ENCODE measurements around the gene CHPF.

GRCh38 chr2:219560037-219560892 is 16.7 kb upstream of the CHPF start:
- TF ChIP-seq CTCF (tag by site-specific recombination; IDR thresholded peaks at IDR 0.05) (no peak), ZNF24 (tag by site-specific recombination; IDR thresholded peaks at IDR 0.05) (no peak), KLF10 (tag by site-specific recombination; IDR thresholded peaks at IDR 0.05) (no peak), ZNF239 (tag by site-specific recombination; IDR thresholded peaks at IDR 0.05) (no peak), ZNF324 (tag by site-specific recombination; IDR thresholded peaks at IDR 0.05) (no peak), TSHZ1 (tag by site-specific recombination; IDR thresholded peaks at IDR 0.05; ENCODE audit: borderline replicate concordance) (no peak), REST (tag by site-specific recombination; IDR thresholded peaks at IDR 0.05) (no peak), PATZ1 (tag by site-specific recombination; IDR thresholded peaks at IDR 0.05) (no peak), ZNF747 (tag by site-specific recombination; IDR thresholded peaks at IDR 0.05) (no peak), SALL2 (tag by site-specific recombination; IDR thresholded peaks at IDR 0.05; ENCODE audit: borderline replicate concordance) (no peak), ZBTB7A (tag by site-specific recombination; IDR thresholded peaks at IDR 0.05; ENCODE audit: low read depth) (no peak), ZNF274 (IDR thresholded peaks at IDR 0.05; ENCODE audit: low read length) (no peak), ZNF274 (tag by site-specific recombination; IDR thresholded peaks at IDR 0.05; ENCODE audit: borderline replicate concordance) (no peak)

All from HEK293 (cell line).